ENCODE measurements around the gene CHAC1.

The CHAC1 gene

GRCh38 chr15:40906991-40907802 is 46.1 kb upstream of the CHAC1 start:
- Histone ChIP-seq H3K9ac (peak overlapping the region; percentile 69), H4K20me1 (ENCODE audit: insufficient read depth) (no peaks in the 10 kb centered on the region), H3K27me3 (ENCODE audit: insufficient read depth, low read depth) (no peaks in the 10 kb centered on the region), H3K27ac (peak overlapping the region; percentile 53), H3K36me3 (ENCODE audit: insufficient read depth) (no peaks in the 10 kb centered on the region), H3K4me1 (ENCODE audit: low read depth, poor library complexity, severe bottlenecking) (peaks cover 40% of the 10 kb centered on the region), H3K4me2 (peak overlapping the region; percentile 99), H2AFZ (ENCODE audit: low read depth) (peak overlapping the region; percentile 98), H3K4me3 (IDR thresholded peaks at IDR 0.05; ENCODE audit: insufficient read depth, low read depth, low read length) (no peak overlapping the region), H3K79me2 (ENCODE audit: insufficient read depth, low read depth) (no peaks in the 10 kb centered on the region)
- TF ChIP-seq CTCF (conservative IDR thresholded peaks at IDR 0.05; ENCODE audit: low read depth, low read length), result no peak

GRCh38 chr15:40908095-40908494 is 45.2 kb upstream of the CHAC1 start:
- Histone ChIP-seq H3K4me3 (IDR thresholded peaks at IDR 0.05; ENCODE audit: insufficient read depth, low read depth, low read length) (no peak overlapping the region), H3K4me2 (peak overlapping the region; percentile 99), H3K27ac (peak overlapping the region; percentile 53; the same call in 1 of the 2 replicates), H3K79me2 (ENCODE audit: insufficient read depth, low read depth) (no peaks in the 10 kb centered on the region), H3K27me3 (ENCODE audit: insufficient read depth, low read depth) (no peaks in the 10 kb centered on the region), H2AFZ (ENCODE audit: low read depth) (peak overlapping the region; percentile 98; the same call in 1 of the 2 replicates), H3K36me3 (ENCODE audit: insufficient read depth) (no peaks in the 10 kb centered on the region), H3K4me1 (ENCODE audit: low read depth, poor library complexity, severe bottlenecking) (peaks cover 40% of the 10 kb centered on the region), H4K20me1 (ENCODE audit: insufficient read depth) (no peaks in the 10 kb centered on the region), H3K9ac (no peak overlapping the region)
- TF ChIP-seq CTCF (conservative IDR thresholded peaks at IDR 0.05; ENCODE audit: low read depth, low read length), result no peak

GRCh38 chr15:40909662-40910630 is 43.3 kb upstream of the CHAC1 start:
- Histone ChIP-seq H3K79me2 (ENCODE audit: insufficient read depth, low read depth) (no peaks in the 10 kb centered on the region), H3K27me3 (ENCODE audit: insufficient read depth, low read depth) (no peaks in the 10 kb centered on the region), H3K4me1 (ENCODE audit: low read depth, poor library complexity, severe bottlenecking) (peaks cover 24% of the 10 kb centered on the region), H3K27ac (no peak overlapping the region), H3K9ac (no peak overlapping the region), H2AFZ (ENCODE audit: low read depth) (no peak overlapping the region), H3K36me3 (ENCODE audit: insufficient read depth) (no peaks in the 10 kb centered on the region), H3K4me2 (no peak overlapping the region), H4K20me1 (ENCODE audit: insufficient read depth) (no peaks in the 10 kb centered on the region), H3K4me3 (IDR thresholded peaks at IDR 0.05; ENCODE audit: insufficient read depth, low read depth, low read length) (no peak overlapping the region)
- TF ChIP-seq CTCF (conservative IDR thresholded peaks at IDR 0.05; ENCODE audit: low read depth, low read length), result no peak

GRCh38 chr15:40911141-40911540 is 42.1 kb upstream of the CHAC1 start:
- H3K27ac ChIP-seq, result no peak overlapping the region
- no peaks in the 10 kb centered on the region for H3K36me3 ChIP-seq (ENCODE audit: insufficient read depth)
- TF ChIP-seq CTCF (conservative IDR thresholded peaks at IDR 0.05; ENCODE audit: low read depth, low read length), result no peak
- H3K4me2 ChIP-seq, result no peak overlapping the region
- no peak overlapping the region for H3K4me3 ChIP-seq (IDR thresholded peaks at IDR 0.05; ENCODE audit: insufficient read depth, low read depth, low read length)
- H3K27me3 ChIP-seq (ENCODE audit: insufficient read depth, low read depth), result no peaks in the 10 kb centered on the region
- H3K9ac ChIP-seq, result no peak overlapping the region
- no peak overlapping the region for H2AFZ ChIP-seq (ENCODE audit: low read depth)
- no peaks in the 10 kb centered on the region for H4K20me1 ChIP-seq (ENCODE audit: insufficient read depth)
- no peaks in the 10 kb centered on the region for H3K79me2 ChIP-seq (ENCODE audit: insufficient read depth, low read depth)
- H3K4me1 ChIP-seq (ENCODE audit: low read depth, poor library complexity, severe bottlenecking), result peaks cover 14% of the 10 kb centered on the region

Measured in KMS-11 (cell line).